Gastroesophageal sphincter (tissue), 4 donors: ENCODE results near the gene SLC2A9. TPM values are rescaled to one million over a fixed set of nuclear protein-coding genes. Genes with fewer than 3 reads are reported as not detected.

Experiments
- ATAC-seq: fragments of 150-250 bp; one replicate; pipeline ENCODE4 v1.9.1; 2016; ENCODE audit warnings: mild to moderate bottlenecking, moderate library complexity
- H3K27ac ChIP-seq, 4 donors: fragments of 200-600 bp; sonication (generic) in 3 of 4; 1 replicate in 3 of 4; 2 replicates in 1 of 4; pipeline ENCODE4 v1.5.1; 2016 to 2019
- H3K27me3 ChIP-seq: fragments of 200-600 bp; sonication (generic); one replicate; pipeline ENCODE4 v1.5.1; 2019
- H3K36me3 ChIP-seq, 2 donors: fragments of 200-600 bp; sonication (generic); one replicate each; pipeline ENCODE4 v1.5.1; 2019; ENCODE audit warnings: control low read depth in 1 of 2
- H3K4me1 ChIP-seq, 3 donors: fragments of 200-600 bp; sonication (generic); 1 replicate in 2 of 3; 2 replicates in 1 of 3; pipeline ENCODE4 v1.5.1; 2016 to 2019; ENCODE audit warnings: control low read depth in 2 of 3
- H3K4me3 ChIP-seq, 2 donors: fragments of 200-600 bp; sonication (generic); one replicate each; pipeline ENCODE4 v1.5.1; 2019; ENCODE audit warnings: mild to moderate bottlenecking in 1 of 2, moderate library complexity in 1 of 2
- H3K9me3 ChIP-seq, 3 donors: fragments of 200-600 bp; sonication (generic); one replicate each; pipeline ENCODE4 v1.5.1; 2017 to 2019; ENCODE audit warnings: control low read depth in 2 of 3
- EP300 ChIP-seq: sonication (generic); formaldehyde crosslinking; IDR thresholded peaks from one replicate; pipeline ENCODE4 v1.6.1; 2017; ENCODE audit warnings: antibody characterized with exemption, mild to moderate bottlenecking
- POLR2A ChIP-seq, 2 donors: fragments of 450-650 bp; IDR thresholded peaks; one replicate each; pipeline ENCODE4 v1.6.1; 2017; ENCODE audit warnings: antibody characterized with exemption in 2 of 2, mild to moderate bottlenecking in 2 of 2, moderate library complexity in 1 of 2
- POLR2AphosphoS5 ChIP-seq: sonication (generic); formaldehyde crosslinking; IDR thresholded peaks from one replicate; pipeline ENCODE4 v1.6.1; 2017; ENCODE audit warnings: antibody characterized with exemption
- WGBS, 2 donors: methylation state at CpG; one replicate each; pipeline ENCODE4 v1.1.5; 2018; ENCODE audit warnings: low coverage in 1 of 2; 5-methylcytosine and 5-hydroxymethylcytosine counted together
- total RNA-seq, 4 donors: library from RNA; depleted of rRNA; stranded (reverse); fragments of >200 nt; gene quantifications; one replicate each; pipeline ENCODE4 v1.1.0, GENCODE V29; 2016
- TF ChIP-seq, protein P1 (sequence below), 4 experiments: fragments of 200-600 bp in 2 of 4; fragments of 450-650 bp in 2 of 4; sonication (generic) in 1 of 4; IDR thresholded peaks; one replicate each; pipeline ENCODE4 v1.5.1; 2017 to 2019; ENCODE audit warnings: antibody characterized with exemption in 4 of 4, mild to moderate bottlenecking in 2 of 4, moderate library complexity in 2 of 4

The SLC2A9 gene
- total RNA-seq, 4 donors from 2014 or later: 3.1 to 6.5 (median 4.3) TPM

- Histone ChIP-seq H3K4me3 (no peak overlapping the region), H3K27ac (no peak overlapping the region), H3K4me1 (no peaks in the 10 kb centered on the region), H3K27me3 (no peaks in the 10 kb centered on the region), H3K9me3 (peaks cover 0 to 12% (median 0%) of the 10 kb centered on the region in 3 donors), H3K36me3 (no peaks in the 10 kb centered on the region)
- WGBS, 2 donors: 80 to 90% methylated on average over 1 of the region's 1 CpG
- no peak for ATAC-seq
- TF ChIP-seq POLR2AphosphoS5 (no peak), EP300 (no peak), POLR2A (IDR thresholded peaks at IDR 0.05) (no peak)
- TF ChIP-seq, protein P1, sequence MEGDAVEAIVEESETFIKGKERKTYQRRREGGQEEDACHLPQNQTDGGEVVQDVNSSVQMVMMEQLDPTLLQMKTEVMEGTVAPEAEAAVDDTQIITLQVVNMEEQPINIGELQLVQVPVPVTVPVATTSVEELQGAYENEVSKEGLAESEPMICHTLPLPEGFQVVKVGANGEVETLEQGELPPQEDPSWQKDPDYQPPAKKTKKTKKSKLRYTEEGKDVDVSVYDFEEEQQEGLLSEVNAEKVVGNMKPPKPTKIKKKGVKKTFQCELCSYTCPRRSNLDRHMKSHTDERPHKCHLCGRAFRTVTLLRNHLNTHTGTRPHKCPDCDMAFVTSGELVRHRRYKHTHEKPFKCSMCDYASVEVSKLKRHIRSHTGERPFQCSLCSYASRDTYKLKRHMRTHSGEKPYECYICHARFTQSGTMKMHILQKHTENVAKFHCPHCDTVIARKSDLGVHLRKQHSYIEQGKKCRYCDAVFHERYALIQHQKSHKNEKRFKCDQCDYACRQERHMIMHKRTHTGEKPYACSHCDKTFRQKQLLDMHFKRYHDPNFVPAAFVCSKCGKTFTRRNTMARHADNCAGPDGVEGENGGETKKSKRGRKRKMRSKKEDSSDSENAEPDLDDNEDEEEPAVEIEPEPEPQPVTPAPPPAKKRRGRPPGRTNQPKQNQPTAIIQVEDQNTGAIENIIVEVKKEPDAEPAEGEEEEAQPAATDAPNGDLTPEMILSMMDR (IDR thresholded peaks at IDR 0.05): no peak
These were observed 24.2 kb upstream of the SLC2A9 start for GRCh38 chr4:10045481-10045880.

GRCh38 chr4:10041036-10041435 is 19.7 kb upstream of the SLC2A9 start:
- H3K27me3 ChIP-seq: no peaks in the 10 kb centered on the region
- H3K27ac ChIP-seq: no peak overlapping the region
- WGBS, 2 donors: 76% methylated on average over 4 of the region's 6 CpGs; no CpG with 5 or more reads in 1 of the 2 donors
- H3K36me3 ChIP-seq: peaks cover 0 to 6% of the 10 kb centered on the region in 2 donors
- H3K4me3 ChIP-seq: no peak overlapping the region
- peaks cover 0 to 12% (median 0%) of the 10 kb centered on the region in 3 donors for H3K9me3 ChIP-seq
- ATAC-seq: no peak
- TF ChIP-seq, protein P1 (IDR thresholded peaks at IDR 0.05): no peak
- TF ChIP-seq POLR2AphosphoS5 (no peak), EP300 (no peak), POLR2A (IDR thresholded peaks at IDR 0.05) (no peak)
- no peaks in the 10 kb centered on the region for H3K4me1 ChIP-seq

GRCh38 chr4:10040049-10040892 is 19.0 kb upstream of the SLC2A9 start:
- peaks cover 0 to 6% of the 10 kb centered on the region in 2 donors for H3K36me3 ChIP-seq
- WGBS, 2 donors: 83 to 100% methylated on average over 5 to 8 of the region's 10 CpGs
- ATAC-seq: no peak
- no peak overlapping the region for H3K27ac ChIP-seq
- H3K4me1 ChIP-seq: no peaks in the 10 kb centered on the region
- H3K9me3 ChIP-seq: peaks cover 0 to 12% (median 0%) of the 10 kb centered on the region in 3 donors
- no peak overlapping the region for H3K4me3 ChIP-seq
- no peaks in the 10 kb centered on the region for H3K27me3 ChIP-seq
- TF ChIP-seq, protein P1 (IDR thresholded peaks at IDR 0.05): no peak

DNA sequence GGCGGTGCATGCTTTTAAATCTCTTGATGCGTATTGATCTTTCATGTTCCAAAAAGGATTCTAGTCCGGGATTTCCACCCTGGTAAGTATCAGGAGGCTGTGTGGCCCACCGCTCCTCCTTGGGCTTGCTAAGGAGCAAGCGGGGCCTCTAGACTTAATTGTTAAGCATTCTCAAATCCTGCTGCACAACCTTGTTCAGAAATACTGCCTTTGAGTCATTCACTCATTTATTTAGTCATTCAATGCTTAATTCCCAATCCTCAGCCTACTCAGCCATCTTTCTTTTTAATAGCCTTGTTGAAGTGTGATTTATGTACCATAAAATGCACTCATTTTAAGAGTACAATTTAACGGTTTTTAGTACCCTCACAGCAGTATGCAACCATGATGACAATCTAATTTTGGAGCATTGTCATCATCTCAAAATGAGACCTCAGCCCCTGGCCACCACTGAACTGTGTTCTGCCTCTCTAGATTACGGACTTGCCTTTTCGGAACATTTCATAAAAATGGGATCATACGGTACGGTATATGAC is 15.6 kb upstream of the SLC2A9 start:
- no peak overlapping the region for H3K4me3 ChIP-seq
- no peak for ATAC-seq
- no peaks in the 10 kb centered on the region for H3K27me3 ChIP-seq
- H3K27ac ChIP-seq: no peak overlapping the region
- H3K36me3 ChIP-seq: peaks cover 0 to 6% of the 10 kb centered on the region in 2 donors
- H3K4me1 ChIP-seq: peaks cover 0 to 32% (median 19%) of the 10 kb centered on the region in 3 donors
- TF ChIP-seq, protein P1 (IDR thresholded peaks at IDR 0.05): no peak
- TF ChIP-seq EP300 (no peak), POLR2A (IDR thresholded peaks at IDR 0.05) (no peak), POLR2AphosphoS5 (no peak)
- H3K9me3 ChIP-seq: peaks cover 0 to under 1% (median 0%) of the 10 kb centered on the region in 3 donors
- 88 to 93% methylated on average over 7 to 9 of the region's 10 CpGs for WGBS, 2 donors

GRCh38 chr4:10035130-10035529 is 13.8 kb upstream of the SLC2A9 start:
- Histone ChIP-seq H3K9me3 (no peaks in the 10 kb centered on the region), H3K4me1 (peaks cover 0 to 47% (median 23%) of the 10 kb centered on the region in 3 donors), H3K27me3 (no peaks in the 10 kb centered on the region), H3K36me3 (peaks cover 0 to 6% of the 10 kb centered on the region in 2 donors), H3K4me3 (no peak overlapping the region), H3K27ac (no peak overlapping the region)
- 90% methylated on average over 2 of the region's 6 CpGs; no CpG with 5 or more reads in 1 of the 2 donors for WGBS, 2 donors
- TF ChIP-seq POLR2A (IDR thresholded peaks at IDR 0.05) (no peak), EP300 (no peak), POLR2AphosphoS5 (no peak)
- TF ChIP-seq, protein P1 (IDR thresholded peaks at IDR 0.05): no peak
- no peak for ATAC-seq
